ENCODE data around the gene DPH3. TPM values are rescaled to one million over a fixed set of nuclear protein-coding genes. Genes with fewer than 3 reads are reported as not detected.

DPH3 gene
- total and polyA plus RNA-seq, 2 donors (not counting 3 experiments of a cell fraction or from before 2014, with no cell fraction given) = 7.7 to 28.7 TPM

DNA sequence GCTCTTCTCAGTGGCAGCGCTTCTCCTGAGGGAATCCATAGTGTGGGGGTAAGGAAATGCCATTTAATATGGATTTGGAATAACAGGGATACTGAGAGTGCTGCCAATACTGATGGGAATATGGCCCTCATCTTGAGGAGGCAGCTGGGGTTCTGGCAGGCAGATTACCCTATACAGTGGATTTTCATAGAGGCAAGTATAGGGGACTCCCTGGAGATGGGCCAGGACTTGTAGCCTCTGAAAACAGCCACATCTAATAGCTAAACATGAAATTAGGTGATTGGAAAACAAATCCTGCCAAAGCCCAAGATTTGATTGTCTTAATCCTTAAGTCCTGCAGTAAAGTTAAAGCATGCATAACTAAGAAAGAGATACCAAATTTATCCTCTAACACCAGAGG, 30.9 kb downstream of the DPH3 start:
- Histone ChIP-seq H3K9ac (replicated peaks; ENCODE audit: extremely low read depth, insufficient read depth, low read length) (no peak overlapping the region), H3K27me3 (ENCODE audit: control insufficient read depth in 2 of 2, insufficient read depth in 2 of 2, low read length in 2 of 2) (peaks cover 0 to 2% of the 10 kb centered on the region in 2 experiments), H4K20me1 (replicated peaks; ENCODE audit: control insufficient read depth, extremely low read depth, insufficient read depth, low read length) (no peaks in the 10 kb centered on the region), H3K4me3 (replicated peaks in 1 of 3; ENCODE audit: insufficient read depth in 1 of 3, low read depth in 1 of 3, low read length in 3 of 3) (no peak overlapping the region), H3K4me1 (ENCODE audit: control insufficient read depth, extremely low read depth, insufficient read depth, low read length) (no peaks in the 10 kb centered on the region), H3K36me3 (ENCODE audit: control insufficient read depth in 2 of 2, extremely low read depth in 1 of 2, insufficient read depth in 2 of 2, low read length in 2 of 2) (no peaks in the 10 kb centered on the region), H3K9me3 (replicated peaks; ENCODE audit: control insufficient read depth, insufficient read depth, low read length) (no peaks in the 10 kb centered on the region), H3K9me1 (replicated peaks; ENCODE audit: control insufficient read depth, extremely low read depth, insufficient read depth, low read length) (no peaks in the 10 kb centered on the region), H3K27ac (ENCODE audit: insufficient read depth, low read depth, low read length) (no peak overlapping the region), H2AFZ (ENCODE audit: low read depth, low read length) (no peak overlapping the region), H3K4me2 (ENCODE audit: insufficient read depth, low read length) (no peak overlapping the region), H3K79me2 (ENCODE audit: control insufficient read depth, insufficient read depth, low read length) (no peaks in the 10 kb centered on the region)
- ChIA-PET CTCF (interaction anchor here (1.2 kb wide), 1 partner anchor 200 kb away, joined by 3 read pairs; no protein-coding TSS in a partner anchor), POLR2A (no interaction called here)
- no peak for FAIRE-seq
- dilution Hi-C loops (cut with MboI; ENCODE audit: extremely low pct_ligation_motif_present, low sequenced_read_pairs) (no loop called here), intact Hi-C loops (cut with micrococcal nuclease) (no loop called here)
- TF ChIP-seq FOS (IDR thresholded peaks at IDR 0.05; ENCODE audit: borderline replicate concordance, insufficient read depth, low read length) (no peak), POLR2AphosphoS5 (IDR thresholded peaks at IDR 0.05; ENCODE audit: insufficient read depth, low read depth, low read length) (no peak), GATA2 (IDR thresholded peaks at IDR 0.05; ENCODE audit: insufficient read depth, insufficient read length, low read depth, low read length) (no peak), JUN (IDR thresholded peaks at IDR 0.05; ENCODE audit: borderline replicate concordance, insufficient read depth, insufficient read length, low read depth) (no peak), MYC (IDR thresholded peaks at IDR 0.05; ENCODE audit: low read depth, low read length) (no peak), EZH2 (IDR thresholded peaks at IDR 0.05; ENCODE audit: borderline replicate concordance, low read depth, low read length, severe bottlenecking) (no peak), POLR2A (IDR thresholded peaks at IDR 0.05; ENCODE audit: low read depth, low read length) (no peak)
- TF ChIP-seq, protein P1, sequence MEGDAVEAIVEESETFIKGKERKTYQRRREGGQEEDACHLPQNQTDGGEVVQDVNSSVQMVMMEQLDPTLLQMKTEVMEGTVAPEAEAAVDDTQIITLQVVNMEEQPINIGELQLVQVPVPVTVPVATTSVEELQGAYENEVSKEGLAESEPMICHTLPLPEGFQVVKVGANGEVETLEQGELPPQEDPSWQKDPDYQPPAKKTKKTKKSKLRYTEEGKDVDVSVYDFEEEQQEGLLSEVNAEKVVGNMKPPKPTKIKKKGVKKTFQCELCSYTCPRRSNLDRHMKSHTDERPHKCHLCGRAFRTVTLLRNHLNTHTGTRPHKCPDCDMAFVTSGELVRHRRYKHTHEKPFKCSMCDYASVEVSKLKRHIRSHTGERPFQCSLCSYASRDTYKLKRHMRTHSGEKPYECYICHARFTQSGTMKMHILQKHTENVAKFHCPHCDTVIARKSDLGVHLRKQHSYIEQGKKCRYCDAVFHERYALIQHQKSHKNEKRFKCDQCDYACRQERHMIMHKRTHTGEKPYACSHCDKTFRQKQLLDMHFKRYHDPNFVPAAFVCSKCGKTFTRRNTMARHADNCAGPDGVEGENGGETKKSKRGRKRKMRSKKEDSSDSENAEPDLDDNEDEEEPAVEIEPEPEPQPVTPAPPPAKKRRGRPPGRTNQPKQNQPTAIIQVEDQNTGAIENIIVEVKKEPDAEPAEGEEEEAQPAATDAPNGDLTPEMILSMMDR (IDR thresholded peaks at IDR 0.05; ENCODE audit: extremely low read depth in 1 of 2, insufficient read depth in 1 of 2, low read depth in 1 of 2, low read length in 2 of 2) = no peak
- TF ChIP-seq, protein P2, sequence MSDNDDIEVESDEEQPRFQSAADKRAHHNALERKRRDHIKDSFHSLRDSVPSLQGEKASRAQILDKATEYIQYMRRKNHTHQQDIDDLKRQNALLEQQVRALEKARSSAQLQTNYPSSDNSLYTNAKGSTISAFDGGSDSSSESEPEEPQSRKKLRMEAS (IDR thresholded peaks at IDR 0.05; ENCODE audit: insufficient read depth, insufficient read length) = no peak
- no TSS peak for BruUV-seq (replicated peaks)
- no peak for DNase-seq (ENCODE audit: low read depth, low spot score)
